H9 (cell line): ENCODE results near the gene SH3TC2. TPM values are rescaled to one million over a fixed set of nuclear protein-coding genes. Genes with fewer than 3 reads are reported as not detected.

ENCODE experiments used
- DNase-seq: peaks from one replicate; pipeline ENCODE4 v3.0.0-alpha.2; 2017
- H2AFZ ChIP-seq: one replicate; pipeline ENCODE4 v1.6.1; 2013; ENCODE audit warnings: mild to moderate bottlenecking, low read length, control low read depth, moderate library complexity
- H2AK5ac ChIP-seq: 2 replicates; pipeline ENCODE4 v1.6.1; 2013; ENCODE audit warnings: low read length, control low read depth, mixed read lengths; ENCODE audit not compliant: insufficient read length
- H2BK120ac ChIP-seq: one replicate; pipeline ENCODE4 v1.6.1; 2013; ENCODE audit warnings: low read depth, mild to moderate bottlenecking, low read length, control low read depth, inconsistent platforms; ENCODE audit not compliant: poor library complexity, severe bottlenecking
- H2BK12ac ChIP-seq: 2 replicates; pipeline ENCODE4 v1.6.1; 2013; ENCODE audit warnings: low read length, control low read depth, mixed read lengths, low read depth; ENCODE audit not compliant: insufficient read length
- H2BK15ac ChIP-seq: 2 replicates; pipeline ENCODE4 v1.6.1; 2013; ENCODE audit warnings: low read depth, low read length, control low read depth
- H2BK20ac ChIP-seq: one replicate; pipeline ENCODE4 v1.6.1; 2013; ENCODE audit warnings: low read depth, mild to moderate bottlenecking, low read length, control low read depth, inconsistent platforms; ENCODE audit not compliant: poor library complexity, severe bottlenecking
- H2BK5ac ChIP-seq: 2 replicates; pipeline ENCODE4 v1.6.1; 2013; ENCODE audit warnings: low read length, control low read depth, mixed read lengths; ENCODE audit not compliant: insufficient read length
- H3K14ac ChIP-seq: 2 replicates; pipeline ENCODE4 v1.6.1; 2013; ENCODE audit warnings: low read length, control low read depth; ENCODE audit not compliant: insufficient read depth
- H3K18ac ChIP-seq: 2 replicates; pipeline ENCODE4 v1.6.1; 2013; ENCODE audit warnings: low read depth, mild to moderate bottlenecking, mixed read lengths, low read length, control low read depth; ENCODE audit not compliant: insufficient read length
- H3K23ac ChIP-seq: 2 replicates; pipeline ENCODE4 v1.6.1; 2013; ENCODE audit warnings: low read length, control low read depth, mixed read lengths, low read depth; ENCODE audit not compliant: insufficient read length
- H3K23me2 ChIP-seq: 2 replicates; pipeline ENCODE4 v1.6.1; 2013; ENCODE audit warnings: low read depth, mild to moderate bottlenecking, mixed read lengths, low read length, control low read depth; ENCODE audit not compliant: insufficient read length, poor library complexity, severe bottlenecking
- H3K27ac ChIP-seq: 2 replicates; pipeline ENCODE4 v1.5.1; 2013; ENCODE audit warnings: low read length, control low read depth, mixed read lengths, low read depth; ENCODE audit not compliant: insufficient read length
- H3K27me3 ChIP-seq: 2 replicates; pipeline ENCODE4 v1.6.1; 2013; ENCODE audit warnings: low read length, control low read depth, inconsistent platforms; ENCODE audit not compliant: insufficient read depth
- H3K4ac ChIP-seq: 2 replicates; pipeline ENCODE4 v1.6.1; 2013; ENCODE audit warnings: low read depth, mild to moderate bottlenecking, control low read depth, inconsistent platforms, low read length, moderate library complexity
- H3K4me1 ChIP-seq: 2 replicates; pipeline ENCODE4 v1.6.1; 2013; ENCODE audit warnings: low read length, control low read depth, inconsistent platforms; ENCODE audit not compliant: insufficient read depth
- H3K4me2 ChIP-seq: 2 replicates; pipeline ENCODE4 v1.6.1; 2013; ENCODE audit warnings: low read length, control low read depth, mixed read lengths; ENCODE audit not compliant: insufficient read length, insufficient read depth
- H3K56ac ChIP-seq: 2 replicates; pipeline ENCODE4 v1.6.1; 2013; ENCODE audit warnings: low read depth, mild to moderate bottlenecking, mixed read lengths, low read length, control low read depth; ENCODE audit not compliant: insufficient read length
- H3K79me1 ChIP-seq: 2 replicates; pipeline ENCODE4 v1.6.1; 2013; ENCODE audit warnings: low read depth, mild to moderate bottlenecking, moderate library complexity, low read length, control low read depth, inconsistent platforms; ENCODE audit not compliant: insufficient read depth, poor library complexity, severe bottlenecking
- H3K79me2 ChIP-seq: 2 replicates; pipeline ENCODE4 v1.6.1; 2013; ENCODE audit warnings: low read length, control low read depth, inconsistent platforms; ENCODE audit not compliant: insufficient read depth
- H3K9ac ChIP-seq: 2 replicates; pipeline ENCODE4 v1.6.1; 2013; ENCODE audit warnings: low read length, control low read depth, mixed read lengths; ENCODE audit not compliant: insufficient read length; ENCODE audit errors: extremely low read depth
- H3K9me3 ChIP-seq: one replicate; pipeline ENCODE4 v1.6.1; 2013; ENCODE audit warnings: low read depth, low read length, inconsistent platforms; ENCODE audit not compliant: control insufficient read depth
- H3T11ph ChIP-seq: one replicate; pipeline ENCODE4 v1.6.1; 2013; ENCODE audit warnings: mild to moderate bottlenecking, low read length, control low read depth, inconsistent platforms
- H4K20me1 ChIP-seq: one replicate; pipeline ENCODE4 v1.6.1; 2013; ENCODE audit not compliant: control insufficient read depth, insufficient read length, insufficient read depth
- H4K5ac ChIP-seq: 2 replicates; pipeline ENCODE4 v1.6.1; 2013; ENCODE audit warnings: low read depth, mild to moderate bottlenecking, mixed read lengths, low read length, control low read depth; ENCODE audit not compliant: insufficient read length
- H4K8ac ChIP-seq: replicated peaks from 2 replicates; pipeline ENCODE4 v1.6.1; 2013; ENCODE audit warnings: low read length, control low read depth, mixed read lengths, low read depth; ENCODE audit not compliant: insufficient read length
- H4K91ac ChIP-seq: 2 replicates; pipeline ENCODE4 v1.6.1; 2013; ENCODE audit warnings: low read depth, mild to moderate bottlenecking, moderate library complexity, mixed read lengths, low read length, control low read depth; ENCODE audit not compliant: insufficient read length
- H3K27ac Mint-ChIP-seq, 3 experiments: 2 replicates in 2 of 3; 3 replicates in 1 of 3; pipeline ENCODE4 v1.8.0; 2020 to 2021; ENCODE audit warnings: mixed read lengths in 3 of 3, mild to moderate bottlenecking in 1 of 3, moderate library complexity in 1 of 3
- H3K27me3 Mint-ChIP-seq: 2 replicates; pipeline ENCODE4 v1.8.0; 2021; ENCODE audit warnings: low read depth, mild to moderate bottlenecking, moderate library complexity, mixed read lengths
- H3K36me3 Mint-ChIP-seq, 3 experiments: 2 replicates in 2 of 3; 3 replicates in 1 of 3; pipeline ENCODE4 v1.8.0; 2020 to 2021; ENCODE audit warnings: low read depth in 3 of 3, mixed read lengths in 3 of 3; ENCODE audit not compliant: insufficient read depth in 1 of 3
- H3K4me1 Mint-ChIP-seq, 2 experiments: 2 replicates each; pipeline ENCODE4 v1.8.0; 2020; ENCODE audit warnings: mixed read lengths in 2 of 2
- H3K4me3 Mint-ChIP-seq, 2 experiments: 2 replicates in 1 of 2; 3 replicates in 1 of 2; pipeline ENCODE4 v1.8.0; 2020 to 2021; ENCODE audit warnings: mild to moderate bottlenecking in 2 of 2, mixed read lengths in 2 of 2, moderate library complexity in 1 of 2
- H3K9me3 Mint-ChIP-seq, 2 experiments: 2 replicates in 1 of 2; 3 replicates in 1 of 2; pipeline ENCODE4 v1.8.0; 2020; ENCODE audit warnings: mild to moderate bottlenecking in 2 of 2, mixed read lengths in 2 of 2, moderate library complexity in 1 of 2
- WGBS: extraction: QIAGEN DNeasy Blood & Tissue Kit; methylation state at CpG from one replicate; pipeline ENCODE4 v1.1.7; 2013; ENCODE audit warnings: missing lambda C conversion rate, low lambda C conversion rate, mixed read lengths; ENCODE audit not compliant: insufficient read length; ENCODE audit errors: extremely low coverage; 5-methylcytosine and 5-hydroxymethylcytosine counted together
- total RNA-seq: library from RNA; stranded (reverse); gene quantifications from 2 replicates; pipeline ENCODE4 v1.2.1, GENCODE V29; 2021
- TF ChIP-seq, protein P1 (sequence below): fragments of 200-600 bp; sonication (generic); conservative IDR thresholded peaks from 3 replicates; pipeline ENCODE4 v1.8.0; 2021; ENCODE audit warnings: antibody characterized with exemption, mild to moderate bottlenecking

Gene SH3TC2
- total RNA-seq, 1 experiment from 2014 or later: not detected

- no peaks in the 10 kb centered on the region for H3K79me2 ChIP-seq
- H3K56ac ChIP-seq: no peak overlapping the region
- H2AFZ ChIP-seq: no peak overlapping the region
- no peak overlapping the region for H3K27ac ChIP-seq
- H2BK20ac ChIP-seq: no peak overlapping the region
- H4K8ac ChIP-seq: no peak overlapping the region
- H3K4me1 ChIP-seq: no peaks in the 10 kb centered on the region
- H3K4ac ChIP-seq: no peak overlapping the region
- no peaks in the 10 kb centered on the region for H4K20me1 ChIP-seq
- H3K27me3 ChIP-seq: no peaks in the 10 kb centered on the region
- DNase-seq: no peak
- H2AK5ac ChIP-seq: no peak overlapping the region
- Mint-ChIP-seq H3K27me3 (peaks cover 3% of the 10 kb centered on the region; the same call in 1 of the 2 replicates), H3K9me3 (no peaks in the 10 kb centered on the region), H3K36me3 (no peaks in the 10 kb centered on the region), H3K4me1 (no peaks in the 10 kb centered on the region), H3K27ac (peak overlapping the region in 1 of 3 experiments; percentile 70; a peak in 2 of 7 replicates), H3K4me3 (no peak overlapping the region)
- TF ChIP-seq, protein P1, sequence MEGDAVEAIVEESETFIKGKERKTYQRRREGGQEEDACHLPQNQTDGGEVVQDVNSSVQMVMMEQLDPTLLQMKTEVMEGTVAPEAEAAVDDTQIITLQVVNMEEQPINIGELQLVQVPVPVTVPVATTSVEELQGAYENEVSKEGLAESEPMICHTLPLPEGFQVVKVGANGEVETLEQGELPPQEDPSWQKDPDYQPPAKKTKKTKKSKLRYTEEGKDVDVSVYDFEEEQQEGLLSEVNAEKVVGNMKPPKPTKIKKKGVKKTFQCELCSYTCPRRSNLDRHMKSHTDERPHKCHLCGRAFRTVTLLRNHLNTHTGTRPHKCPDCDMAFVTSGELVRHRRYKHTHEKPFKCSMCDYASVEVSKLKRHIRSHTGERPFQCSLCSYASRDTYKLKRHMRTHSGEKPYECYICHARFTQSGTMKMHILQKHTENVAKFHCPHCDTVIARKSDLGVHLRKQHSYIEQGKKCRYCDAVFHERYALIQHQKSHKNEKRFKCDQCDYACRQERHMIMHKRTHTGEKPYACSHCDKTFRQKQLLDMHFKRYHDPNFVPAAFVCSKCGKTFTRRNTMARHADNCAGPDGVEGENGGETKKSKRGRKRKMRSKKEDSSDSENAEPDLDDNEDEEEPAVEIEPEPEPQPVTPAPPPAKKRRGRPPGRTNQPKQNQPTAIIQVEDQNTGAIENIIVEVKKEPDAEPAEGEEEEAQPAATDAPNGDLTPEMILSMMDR: no peak
- no peak overlapping the region for H2BK120ac ChIP-seq
- no peak overlapping the region for H2BK12ac ChIP-seq
- H3K9me3 ChIP-seq: no peaks in the 10 kb centered on the region
- WGBS: no CpG with 5 or more reads among the region's 1 CpG
- H3T11ph ChIP-seq: no peak overlapping the region
- no peak overlapping the region for H2BK15ac ChIP-seq
- H3K23ac ChIP-seq: no peak overlapping the region
- H3K18ac ChIP-seq: no peak overlapping the region
- H3K9ac ChIP-seq: no peak overlapping the region
- no peak overlapping the region for H4K91ac ChIP-seq
- H4K5ac ChIP-seq: no peak overlapping the region
- no peak overlapping the region for H3K4me2 ChIP-seq
- no peaks in the 10 kb centered on the region for H3K23me2 ChIP-seq
- no peak overlapping the region for H2BK5ac ChIP-seq
- no peaks in the 10 kb centered on the region for H3K79me1 ChIP-seq
- H3K14ac ChIP-seq: no peak overlapping the region
Measured at GRCh38 chr5:149040421-149040820, 22.4 kb downstream of the SH3TC2 start.
